ENCODE measurements around the gene SKOR2.

SKOR2 gene

GRCh38 chr18:47260120-47260923, 8.9 kb upstream of the SKOR2 start:
- no peak for DNase-seq

DNA sequence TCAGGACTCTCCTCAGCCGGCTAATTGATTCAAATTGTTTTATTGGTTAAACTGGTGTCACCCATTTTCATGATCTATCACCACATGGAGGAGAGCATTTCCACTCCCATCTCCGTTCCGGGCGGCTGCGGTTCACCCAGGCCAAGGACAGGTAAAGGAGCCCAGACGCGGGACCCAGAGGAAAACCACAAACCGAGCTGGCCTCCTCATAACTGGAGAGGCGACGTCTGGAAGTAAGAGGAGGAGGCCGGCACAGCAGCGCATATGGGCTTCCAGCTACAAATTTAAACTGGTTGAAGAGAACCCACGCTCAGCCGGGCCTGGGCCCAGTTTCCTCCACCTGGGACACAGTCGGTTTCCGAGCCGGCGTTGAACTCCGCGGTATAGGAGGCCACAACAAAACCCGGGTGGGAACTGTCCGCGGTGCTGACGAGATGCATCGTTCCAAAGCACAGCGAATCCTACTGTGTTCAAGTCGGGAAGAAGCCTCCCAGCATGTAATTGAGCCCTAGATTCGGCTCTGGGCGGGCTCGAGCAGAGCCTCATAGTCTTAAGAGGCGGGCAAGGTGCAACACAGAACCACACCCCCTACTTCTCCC, 3.0 kb upstream of the SKOR2 start:
- DNase-seq, result no peak

- no peak for DNase-seq
Measured at GRCh38 chr18:47253101-47253654, 1.7 kb upstream of the SKOR2 start.

- DNase-seq, result no peak
Measured at GRCh38 chr18:47250391-47251046, 941 bp downstream of the SKOR2 start.

DNA sequence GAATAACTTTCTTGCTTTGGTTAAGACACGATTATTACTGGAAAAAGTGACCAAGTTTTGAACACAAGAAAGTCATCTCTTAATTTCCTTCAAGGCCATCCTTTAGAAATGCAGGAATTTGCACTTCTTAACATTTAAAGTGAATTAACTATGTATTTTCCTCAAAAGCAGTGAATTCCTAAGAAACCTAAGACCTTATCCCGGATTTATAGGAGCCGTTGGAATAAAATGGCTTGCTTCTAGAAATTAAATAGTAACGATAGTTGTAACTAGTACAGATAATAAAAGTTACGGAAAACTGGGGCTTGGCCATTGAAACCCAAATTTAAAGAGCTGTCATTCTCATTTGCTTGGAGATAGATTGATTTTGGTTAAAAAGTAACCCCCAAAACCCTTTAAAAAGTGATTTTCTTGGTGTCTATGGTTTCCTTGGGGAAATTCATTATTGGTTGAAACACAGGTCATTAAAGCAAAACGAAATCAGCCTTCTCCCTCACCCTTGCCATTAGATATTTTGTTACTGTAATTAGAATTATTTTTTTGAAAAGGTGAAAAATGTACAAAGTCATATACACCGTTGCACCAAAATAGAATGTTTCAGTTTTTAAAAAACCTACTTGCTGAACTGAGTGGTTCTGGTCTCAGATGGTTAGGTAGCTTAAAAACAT, 2.0 kb downstream of the SKOR2 start:
- DNase-seq, result no peak

- no peak for DNase-seq
Measured at GRCh38 chr18:47248604-47249313, 2.7 kb downstream of the SKOR2 start.

- no peak for DNase-seq
Measured at GRCh38 chr18:47248115-47248603, 3.3 kb downstream of the SKOR2 start.

DNA sequence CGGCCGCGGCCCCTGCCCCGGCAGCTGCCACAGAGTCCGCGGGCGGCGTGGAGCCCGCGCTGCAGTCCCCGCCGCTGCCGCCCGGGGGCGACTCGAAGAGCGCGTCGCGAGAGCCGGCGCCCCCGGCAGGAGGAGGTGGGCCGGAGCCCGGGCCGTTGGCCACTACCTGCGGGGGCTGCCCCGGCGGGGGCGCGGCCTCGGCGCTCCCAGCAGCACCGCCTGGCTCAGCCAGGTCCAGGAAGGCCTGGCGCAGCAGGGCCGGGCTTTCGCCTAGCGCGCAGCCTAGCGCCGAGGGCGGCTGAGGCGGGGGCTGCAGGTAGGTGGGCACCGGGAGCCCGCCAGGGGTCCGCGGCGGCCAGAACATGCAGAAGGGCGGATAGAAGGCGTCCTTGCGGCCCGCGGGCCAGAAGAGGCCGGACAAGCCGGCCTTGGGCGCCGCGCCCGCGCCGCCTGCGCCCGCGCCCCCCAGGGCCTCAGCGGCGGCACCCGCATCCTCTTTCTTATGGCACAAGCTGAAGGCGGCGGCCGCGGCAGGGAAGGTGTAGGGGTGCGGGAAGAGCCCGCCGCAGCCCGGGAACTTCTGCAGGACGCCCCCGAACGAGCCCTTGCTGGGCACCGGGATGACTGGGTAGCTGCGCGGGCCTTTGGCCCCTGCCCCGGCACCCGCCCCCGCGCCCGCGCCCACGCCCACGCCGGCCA, 3.9 kb downstream of the SKOR2 start:
- DNase-seq, result no peak

GRCh38 chr18:47247036-47247415, 4.4 kb downstream of the SKOR2 start:
- DNase-seq, result no peak

DNA sequence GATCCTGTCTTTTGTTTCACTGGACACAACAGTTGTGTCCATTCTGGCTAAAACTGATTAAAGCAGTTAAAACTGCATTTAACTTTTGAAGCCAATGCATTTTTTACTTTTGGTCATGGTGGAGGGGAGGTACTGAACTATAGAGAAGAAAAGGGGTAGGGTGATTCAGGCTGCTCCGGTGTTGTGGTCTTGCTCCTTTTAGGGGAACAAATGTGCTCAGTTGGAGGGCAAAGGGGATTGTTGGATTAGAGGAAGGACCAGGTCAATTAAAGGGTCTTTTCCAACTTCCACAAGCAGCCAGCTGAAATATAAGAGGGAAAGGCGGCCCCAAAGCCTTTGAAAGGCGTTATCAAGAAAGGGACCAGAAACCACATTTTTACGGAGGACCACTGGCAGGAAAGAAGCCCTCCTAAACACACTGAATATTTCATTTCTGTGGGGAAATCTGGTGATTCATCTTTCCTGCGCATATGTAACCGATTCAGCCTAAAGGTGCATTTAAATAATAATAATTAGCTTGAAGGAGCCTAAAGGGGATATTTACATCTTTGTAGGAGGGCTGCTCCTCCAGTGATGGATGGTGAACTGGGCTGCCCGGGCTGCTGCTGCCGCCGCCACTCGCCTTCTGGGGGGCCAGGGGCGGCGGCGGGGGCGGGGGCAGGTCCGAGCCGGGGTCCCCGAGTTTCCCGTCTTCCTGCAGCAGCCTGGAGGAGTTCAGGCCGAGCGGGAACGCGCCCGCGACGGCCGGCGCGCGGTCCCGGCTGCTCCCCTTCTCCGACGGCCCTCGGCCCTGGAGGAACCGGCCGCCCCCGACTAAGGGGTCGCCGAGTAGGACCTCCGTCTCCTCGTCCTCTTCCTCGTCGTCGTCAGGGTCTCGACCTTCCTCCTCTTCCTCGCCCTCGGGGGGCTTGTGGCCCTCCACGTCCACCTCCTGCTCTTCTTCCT, 5.2 kb downstream of the SKOR2 start:
- DNase-seq, result no peak

- no peak for DNase-seq
Measured at GRCh38 chr18:47244086-47244485, 7.4 kb downstream of the SKOR2 start.

DNA sequence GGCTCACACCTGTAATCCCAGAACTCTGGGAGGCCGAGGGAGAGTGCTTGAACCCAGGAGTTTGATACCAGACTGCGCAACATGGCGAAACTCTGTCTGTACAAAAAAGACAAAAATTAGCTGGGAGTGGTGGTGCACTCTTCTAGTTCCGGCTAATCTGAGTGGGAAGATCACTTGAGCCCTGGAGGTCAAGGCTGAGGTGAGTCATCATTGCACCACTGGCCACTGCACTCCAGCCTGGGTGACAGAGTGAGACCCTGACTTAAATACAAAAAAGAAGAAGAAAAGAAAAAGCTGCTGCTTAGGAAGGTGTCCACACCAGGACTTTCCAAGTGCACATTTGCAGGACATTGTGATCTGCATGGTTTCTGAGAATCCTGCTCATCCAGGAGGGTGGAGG, 16.4 kb downstream of the SKOR2 start:
- no peak for DNase-seq

- DNase-seq, result no peak
Measured at GRCh38 chr18:47226660-47227059, 24.8 kb downstream of the SKOR2 start.

DNA sequence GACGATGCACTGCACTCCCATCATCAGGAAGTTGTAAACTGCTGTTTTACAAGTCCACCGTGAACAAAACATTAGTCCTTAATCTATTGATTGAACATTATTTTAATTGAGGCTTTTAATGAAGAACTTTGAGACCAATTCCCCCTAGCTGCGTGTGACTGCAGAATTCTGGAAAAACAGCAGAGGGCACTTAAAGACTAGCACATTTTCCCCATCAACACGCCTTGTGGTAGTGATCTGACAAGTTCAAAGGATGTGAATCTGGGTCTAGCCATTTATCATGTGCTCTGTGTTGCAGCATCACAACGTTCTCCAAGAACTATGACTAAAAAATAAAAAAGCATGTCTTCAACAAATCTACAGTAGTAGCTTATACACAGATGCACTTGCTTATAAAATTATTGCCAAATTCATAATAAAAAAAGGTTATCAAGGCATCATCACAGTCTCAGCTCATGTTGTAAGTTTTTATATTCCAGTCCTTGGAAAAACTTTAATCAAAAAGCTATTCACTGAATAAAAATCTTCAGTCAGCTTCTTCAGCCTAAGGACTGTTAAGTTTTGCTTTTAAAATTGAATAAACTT, 35.8 kb downstream of the SKOR2 start:
- DNase-seq, result peak; percentile 7

DNA sequence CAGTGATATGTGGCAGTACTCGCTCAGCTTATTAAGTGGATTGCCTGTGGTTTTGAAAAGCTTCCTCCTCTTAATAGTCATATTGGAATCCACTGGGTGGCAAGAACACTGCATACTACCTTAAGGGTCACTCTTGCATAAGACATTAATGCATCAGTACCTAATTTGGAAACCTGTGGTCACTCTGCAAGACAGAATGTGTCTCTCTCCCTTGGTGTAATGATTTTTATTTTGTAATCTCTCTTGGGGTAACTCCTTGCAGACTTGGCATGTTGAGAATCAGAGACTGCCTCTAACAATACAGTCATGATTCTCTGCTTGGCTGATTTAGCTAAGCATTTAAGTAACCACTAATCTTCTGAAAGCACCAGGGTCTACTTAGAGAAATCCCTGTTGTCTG, 42.3 kb downstream of the SKOR2 start:
- DNase-seq, result no peak

- DNase-seq, result no peak
Measured at GRCh38 chr18:47206945-47207637, 44.4 kb downstream of the SKOR2 start.

DNA sequence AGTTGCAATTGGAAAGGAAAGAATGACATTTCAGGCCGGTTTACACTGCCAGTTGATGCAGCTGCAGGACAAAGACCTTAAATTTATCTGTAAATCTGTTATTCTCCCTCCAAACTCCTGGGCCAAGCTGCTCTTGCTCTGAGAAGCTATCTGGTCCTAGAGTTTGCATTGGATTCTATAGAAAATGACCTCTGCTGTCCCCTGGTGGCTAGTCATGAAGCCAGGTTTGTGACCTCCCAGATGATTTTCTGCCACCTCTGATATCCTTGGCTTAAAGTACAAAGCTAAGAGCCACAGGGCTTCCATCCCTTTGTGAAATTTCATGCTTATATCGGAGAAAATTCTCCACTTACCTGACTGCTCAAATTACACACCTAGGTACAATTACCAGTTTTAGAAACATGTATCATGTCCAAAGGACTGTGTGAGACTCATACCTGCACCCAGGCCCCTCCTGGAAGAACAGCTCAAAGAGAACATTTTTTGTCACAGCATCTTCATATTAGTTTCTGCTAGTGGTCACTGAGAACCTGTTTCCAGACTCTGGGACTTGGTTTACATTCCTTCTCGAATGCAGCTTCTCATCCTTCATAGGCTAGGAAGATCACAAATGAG, 46.4 kb downstream of the SKOR2 start:
- DNase-seq, result peak; percentile 6

GRCh38 chr18:47203626-47204464, 47.6 kb downstream of the SKOR2 start:
- DNase-seq, result no peak

Data from stimulated activated CD4-positive, alpha-beta T cell treated with anti-CD3 and anti-CD28 coated beads, Interleukin-1b, Interleukin-23, amount 100 ng/mL, for 48 hours (primary cell).